GM19467 (cell line): ENCODE measurements around the gene CRAT.

Source experiments
- ATAC-seq: cut with Tn5 transposase; IDR thresholded peaks from one replicate; pipeline ENCODE4 v1.9.1; 2021; ENCODE audit warnings: mild to moderate bottlenecking, moderate library complexity; ENCODE audit not compliant: unreplicated experiment

Gene CRAT

DNA sequence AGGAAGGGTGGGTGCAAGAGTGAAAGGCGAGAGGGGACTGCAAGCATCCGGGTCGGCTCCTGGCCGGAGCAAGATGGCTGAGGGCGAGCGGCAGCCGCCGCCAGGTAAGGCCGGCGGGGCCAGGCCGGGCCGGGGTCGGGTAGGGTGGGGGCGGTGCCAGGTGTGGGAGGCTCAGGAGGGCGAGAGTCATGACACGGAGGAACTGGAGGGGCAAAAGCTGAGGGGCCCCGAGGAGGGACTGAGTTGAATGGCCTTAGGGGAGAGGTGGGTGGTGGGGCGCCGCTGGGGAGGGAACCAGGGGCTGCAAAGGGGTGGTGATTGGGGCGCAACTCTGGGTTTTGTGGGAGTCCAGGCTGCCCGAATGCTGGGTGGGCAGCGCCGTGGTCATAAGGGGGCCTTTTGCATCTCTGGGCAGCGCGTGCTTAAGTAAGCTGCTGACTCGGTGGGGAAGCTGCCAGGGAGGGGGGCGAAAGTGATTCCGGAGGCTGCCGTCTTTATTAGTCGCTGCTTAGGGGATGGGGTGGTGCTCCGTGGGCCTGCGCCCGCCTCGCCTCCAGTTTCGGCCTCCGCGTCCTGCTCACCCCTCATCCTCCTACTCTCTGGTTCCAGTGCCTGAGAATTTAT is 1.0 kb upstream of the CRAT start:
- ATAC-seq: peak; percentile 2

DNA sequence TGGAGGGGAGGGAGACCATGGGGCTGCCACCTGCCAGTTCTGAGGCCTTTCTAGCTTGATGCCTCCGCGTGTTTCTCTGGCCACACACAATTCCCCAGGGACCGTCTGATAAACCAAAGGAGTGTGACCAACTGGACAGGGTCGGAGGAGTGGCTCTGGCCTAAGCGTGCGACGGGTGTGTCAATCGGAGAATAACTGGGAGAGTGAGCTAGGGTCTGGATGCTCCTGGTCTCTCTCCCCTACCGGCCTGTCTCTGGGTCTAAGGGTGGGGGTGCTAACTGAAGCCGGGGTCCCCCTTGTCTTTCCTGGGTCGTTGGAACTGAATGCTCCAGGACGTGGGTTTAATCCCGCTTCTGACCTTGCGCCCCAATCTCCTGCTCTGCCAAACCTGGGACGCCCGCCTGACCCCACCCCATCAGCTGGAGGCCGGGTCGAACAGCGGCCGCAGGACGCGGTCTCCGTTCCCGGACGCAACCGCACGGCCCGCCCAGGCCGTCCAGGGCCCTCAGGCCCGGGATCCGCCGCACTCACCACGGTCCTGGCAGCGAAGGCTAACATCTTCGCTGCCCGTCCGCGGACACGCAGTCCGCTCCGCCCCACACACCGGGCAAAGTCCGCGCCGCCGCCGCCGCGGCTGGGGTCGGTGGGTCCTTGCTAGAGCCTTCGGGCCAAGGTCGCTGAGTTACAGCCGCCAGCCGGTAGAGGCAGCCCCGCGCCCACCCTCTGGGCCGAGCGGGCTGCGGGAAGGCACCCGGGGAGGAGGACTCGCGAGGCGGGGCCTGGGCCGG is 447 bp downstream of the CRAT start:
- ATAC-seq: peak; percentile 4

DNA sequence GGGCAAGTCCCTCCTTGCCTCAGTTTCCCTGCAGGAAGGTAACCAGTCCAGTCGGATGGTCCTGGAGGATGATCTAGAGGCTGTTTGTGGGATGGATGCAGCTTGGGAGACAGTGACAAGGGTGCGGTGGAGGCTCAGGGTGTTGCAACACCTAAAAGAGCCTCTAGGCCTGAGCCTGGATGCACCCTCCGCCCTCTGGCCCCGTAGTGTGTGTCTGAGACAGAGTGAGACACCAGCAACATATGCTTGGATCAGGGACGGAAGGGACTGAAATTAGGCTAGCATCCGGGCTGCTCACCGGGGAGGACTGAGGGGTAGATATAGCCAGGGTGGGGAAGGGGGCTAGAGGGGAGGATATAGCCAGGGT is 1.1 kb downstream of the CRAT start:
- no peak for ATAC-seq

DNA sequence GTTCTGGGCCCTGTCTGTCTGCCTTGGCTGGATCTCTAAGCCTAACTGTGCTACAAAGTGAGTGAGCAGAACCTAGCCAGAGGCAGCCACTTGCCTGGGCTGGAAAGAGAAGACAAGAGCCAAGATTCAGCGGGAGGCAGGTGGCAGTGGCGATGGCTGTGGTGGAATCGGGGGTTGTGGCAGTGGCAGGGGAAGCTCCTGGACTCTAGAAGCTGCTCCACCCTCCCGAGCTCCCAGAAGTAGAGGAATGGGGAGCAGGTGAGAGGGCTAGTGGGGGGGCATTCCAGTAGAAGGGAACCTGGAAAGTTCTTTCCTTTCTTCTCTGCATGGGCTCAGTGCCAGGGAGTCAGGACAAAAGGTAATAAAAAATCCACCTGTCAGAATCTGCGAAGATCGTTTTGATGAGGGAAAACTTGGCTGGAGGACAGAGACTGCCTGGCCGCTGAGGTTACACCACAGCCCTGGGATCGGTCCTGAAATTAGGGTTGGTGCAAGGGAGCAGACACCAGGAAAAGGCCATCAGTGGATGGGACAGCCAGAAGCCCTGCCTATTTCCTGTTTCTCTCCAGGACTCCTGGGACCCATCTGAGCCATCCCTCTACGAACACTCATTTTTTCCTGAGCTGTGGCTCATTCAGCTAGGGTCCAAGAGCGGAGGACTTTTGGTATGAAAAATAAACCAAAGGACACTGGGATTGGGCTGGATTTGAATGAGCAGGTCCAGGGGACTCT is 1.6 kb downstream of the CRAT start:
- no peak for ATAC-seq

DNA sequence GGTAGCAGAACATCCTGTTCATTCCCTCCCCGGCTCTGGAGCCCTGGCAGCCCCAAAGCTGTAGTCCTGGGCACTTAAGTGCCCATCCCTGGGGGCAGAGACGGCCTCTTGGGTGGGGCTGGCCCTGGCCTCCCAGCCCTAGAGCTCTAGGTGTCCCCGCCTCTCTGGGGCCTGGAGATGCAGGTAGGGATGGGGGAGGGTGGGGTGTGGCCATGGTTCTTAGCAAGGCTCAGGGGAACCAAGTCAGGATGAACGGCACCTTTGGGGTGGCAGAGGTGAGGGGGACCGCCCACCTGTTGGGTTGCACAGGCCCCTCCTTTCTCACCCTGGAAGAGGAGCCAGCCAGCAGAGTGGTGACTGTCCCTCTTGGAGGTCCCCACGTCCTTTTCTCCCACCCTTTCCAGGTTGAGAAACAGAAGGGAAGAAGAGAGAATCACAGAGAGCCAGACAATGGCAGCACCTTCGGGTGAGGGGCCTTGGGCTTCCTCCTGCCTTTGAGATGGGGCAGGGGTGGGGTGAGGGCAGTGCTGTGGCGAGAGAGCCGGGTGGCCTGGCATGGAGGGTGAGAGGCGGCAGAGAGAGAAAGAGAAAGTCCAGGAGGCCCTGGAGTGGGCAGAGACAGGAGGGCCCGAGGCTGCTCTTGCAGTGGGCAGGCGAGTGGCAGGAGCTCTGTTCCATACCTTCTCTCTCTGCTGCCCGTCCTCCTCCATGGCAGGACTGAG is 2.3 kb downstream of the CRAT start:
- ATAC-seq: no peak

DNA sequence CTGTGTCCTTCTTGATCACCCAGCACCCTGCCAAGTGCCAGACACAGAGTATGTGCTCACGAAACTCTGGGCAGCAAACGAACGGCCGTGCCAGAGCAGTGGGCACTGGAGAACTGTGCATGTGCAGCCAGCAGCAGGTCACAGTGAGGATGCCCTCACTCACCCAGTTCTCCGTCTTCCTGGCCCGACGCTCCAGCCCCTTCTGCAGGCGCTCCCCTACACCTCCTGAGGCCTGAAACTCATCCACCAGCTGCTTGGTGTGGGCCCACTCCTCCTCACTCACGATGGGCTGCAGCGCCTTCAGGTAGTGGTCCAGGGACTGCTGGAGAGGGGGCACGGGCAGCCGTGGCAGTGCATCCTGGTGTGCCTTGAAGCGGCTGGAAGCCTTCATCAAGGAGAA is 2.9 kb downstream of the CRAT start:
- ATAC-seq: no peak

DNA sequence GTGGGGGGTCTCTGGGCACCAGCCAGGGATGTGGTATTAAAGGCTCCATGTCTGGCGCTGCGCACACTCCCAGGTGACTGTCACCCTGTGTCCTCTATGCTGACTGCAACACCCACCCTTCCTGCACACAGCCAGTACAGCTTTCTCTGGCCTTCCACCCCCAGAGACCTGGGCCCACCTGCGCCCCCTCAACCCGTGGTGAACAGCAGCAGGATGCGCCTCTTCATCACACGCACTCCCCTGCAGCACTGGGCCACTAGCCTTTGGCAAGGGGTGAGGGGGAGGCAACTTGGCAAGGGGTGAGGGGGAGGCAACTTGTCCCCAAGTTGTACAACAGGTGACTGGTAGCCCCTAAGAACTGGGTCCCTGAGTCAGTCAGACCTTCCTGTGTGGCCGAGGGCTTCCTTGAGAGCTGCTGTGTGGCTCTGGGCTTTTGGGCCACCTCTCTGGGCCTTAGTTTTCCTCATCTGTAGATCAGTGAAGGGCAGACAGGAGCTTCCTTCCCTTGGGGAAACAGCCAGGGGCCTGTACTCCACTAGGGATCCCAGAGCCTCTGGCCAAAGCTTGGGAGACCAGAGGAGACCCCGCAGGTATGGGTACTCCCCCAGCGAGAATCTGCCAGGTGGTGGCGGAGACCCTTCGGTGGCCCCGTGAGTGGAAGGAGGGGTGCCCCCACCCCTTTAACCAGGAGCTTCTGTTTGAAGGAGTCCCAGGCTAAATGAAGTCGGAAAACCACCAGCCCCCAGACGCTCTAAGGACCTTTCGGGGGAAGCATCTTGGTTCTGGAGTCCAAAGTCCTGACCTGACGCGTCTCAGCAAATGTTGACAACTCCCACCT is 4.5 kb downstream of the CRAT start:
- ATAC-seq: no peak

DNA sequence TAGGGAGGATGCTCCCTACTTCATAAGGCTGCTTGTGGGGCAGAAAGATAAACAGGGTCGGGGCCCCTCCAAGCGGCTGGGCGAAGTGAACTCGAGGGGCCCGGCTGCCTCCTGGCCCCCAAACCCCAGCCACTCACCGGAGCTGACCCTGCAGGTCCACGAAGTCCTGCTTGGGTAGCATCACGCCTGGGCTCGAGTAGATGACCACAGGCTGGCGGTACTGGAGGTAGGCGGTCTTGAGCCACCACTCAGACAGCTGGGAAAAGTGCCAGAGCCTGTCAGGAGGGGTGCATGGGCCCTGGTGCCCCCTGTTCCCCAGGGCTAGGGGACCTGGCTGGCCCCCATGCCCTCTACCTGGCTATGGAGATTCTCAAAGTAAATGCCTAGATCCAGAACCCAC is 6.5 kb downstream of the CRAT start:
- no peak for ATAC-seq

DNA sequence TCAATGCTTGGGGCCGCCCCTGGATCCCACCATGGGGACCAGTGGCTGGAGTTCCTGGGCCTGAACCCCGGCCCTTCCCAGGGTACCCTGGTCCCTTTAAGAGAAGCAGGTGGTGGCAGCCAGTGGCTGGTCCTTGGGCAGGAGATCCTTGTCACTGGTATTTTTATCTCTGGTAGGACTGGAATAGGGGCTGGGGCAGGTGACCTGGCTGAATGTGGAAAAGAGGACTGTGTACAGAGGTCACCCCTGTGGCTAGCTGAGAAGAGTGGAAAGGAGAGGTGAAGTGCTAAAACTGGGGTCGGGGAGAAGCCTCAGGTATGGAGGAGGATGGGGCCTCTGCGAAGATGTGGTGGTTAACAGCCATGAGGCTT is 7.0 kb downstream of the CRAT start:
- ATAC-seq: no peak

DNA sequence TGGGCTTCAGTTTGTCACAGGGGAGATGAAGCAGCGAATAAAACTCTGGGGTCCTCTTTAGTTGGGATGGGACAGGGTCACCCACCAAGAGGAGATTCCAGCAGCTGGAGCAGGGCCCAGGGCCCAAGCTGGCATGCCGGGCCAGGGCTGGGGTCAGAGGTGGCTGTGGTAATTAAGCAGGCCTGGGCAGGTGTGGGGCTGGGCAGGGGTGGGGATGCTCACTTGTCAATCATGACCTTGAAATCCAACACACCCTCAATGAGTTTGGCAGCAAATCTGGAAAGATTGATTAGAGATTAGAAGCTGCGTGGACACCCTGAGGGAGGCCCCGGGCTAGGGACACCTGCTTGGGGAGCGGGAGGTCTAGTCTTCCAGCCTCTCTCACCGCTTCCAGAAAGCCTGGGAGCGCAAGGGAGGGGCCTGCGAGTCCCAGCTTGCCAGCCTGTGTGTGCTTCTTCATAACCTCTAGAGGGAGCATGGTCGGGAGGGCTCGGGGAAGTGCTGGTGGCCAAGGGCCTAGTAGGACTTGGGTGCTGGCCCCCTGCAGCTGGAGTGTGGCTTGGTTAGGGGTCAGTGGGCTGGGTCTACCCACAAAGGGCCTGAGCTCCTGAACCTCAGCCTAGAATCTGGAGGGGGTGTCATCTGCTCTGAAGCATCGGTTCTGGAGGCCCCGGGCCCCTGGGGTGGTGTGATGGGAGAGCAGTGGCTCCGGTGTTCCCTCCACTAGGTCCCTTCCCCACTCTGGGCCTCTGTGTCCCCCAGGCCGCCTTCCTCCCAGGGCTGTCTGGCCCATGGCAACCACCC is 7.6 kb downstream of the CRAT start:
- ATAC-seq: no peak

DNA sequence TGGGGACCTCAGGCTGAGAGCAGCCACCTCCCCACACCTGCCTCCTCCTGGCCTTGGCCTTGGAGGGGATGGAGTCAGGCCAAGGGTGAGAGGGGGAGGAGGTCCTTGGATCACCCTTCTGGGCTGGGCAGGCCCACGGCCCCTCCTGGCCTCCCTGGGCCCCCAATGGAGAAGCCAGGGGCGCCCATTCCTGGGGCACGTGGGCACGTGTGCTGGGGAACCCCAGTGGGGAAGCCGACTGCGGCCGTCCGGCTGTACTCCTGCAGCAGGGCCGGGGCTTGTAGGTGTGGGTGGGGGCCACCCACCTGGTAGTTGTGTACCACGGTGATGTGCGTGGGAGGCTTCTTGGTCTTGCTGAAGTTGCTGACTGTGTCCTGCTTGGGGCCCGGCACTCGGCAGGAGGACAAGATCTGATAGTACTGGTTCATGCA is 8.5 kb downstream of the CRAT start:
- no peak for ATAC-seq

DNA sequence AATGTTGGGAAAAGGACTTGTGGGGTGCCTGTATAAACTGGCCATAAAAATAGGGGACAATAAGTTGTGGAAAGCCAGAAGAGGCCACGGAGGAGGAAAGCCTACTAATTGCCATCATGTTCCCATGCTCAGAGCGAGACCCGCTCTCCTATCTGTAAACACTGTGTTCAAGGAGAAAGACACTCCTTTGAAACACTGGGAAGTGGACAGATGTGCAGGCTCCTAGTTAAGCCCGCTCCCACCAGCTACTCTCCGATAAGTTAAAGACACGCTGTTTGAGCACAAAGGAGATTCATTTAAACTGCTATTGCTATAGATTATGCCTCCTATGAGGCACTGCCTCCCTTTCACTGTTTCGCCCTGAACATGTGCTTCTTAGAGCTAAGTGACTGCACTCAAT is 9.3 kb downstream of the CRAT start:
- ATAC-seq: no peak

DNA sequence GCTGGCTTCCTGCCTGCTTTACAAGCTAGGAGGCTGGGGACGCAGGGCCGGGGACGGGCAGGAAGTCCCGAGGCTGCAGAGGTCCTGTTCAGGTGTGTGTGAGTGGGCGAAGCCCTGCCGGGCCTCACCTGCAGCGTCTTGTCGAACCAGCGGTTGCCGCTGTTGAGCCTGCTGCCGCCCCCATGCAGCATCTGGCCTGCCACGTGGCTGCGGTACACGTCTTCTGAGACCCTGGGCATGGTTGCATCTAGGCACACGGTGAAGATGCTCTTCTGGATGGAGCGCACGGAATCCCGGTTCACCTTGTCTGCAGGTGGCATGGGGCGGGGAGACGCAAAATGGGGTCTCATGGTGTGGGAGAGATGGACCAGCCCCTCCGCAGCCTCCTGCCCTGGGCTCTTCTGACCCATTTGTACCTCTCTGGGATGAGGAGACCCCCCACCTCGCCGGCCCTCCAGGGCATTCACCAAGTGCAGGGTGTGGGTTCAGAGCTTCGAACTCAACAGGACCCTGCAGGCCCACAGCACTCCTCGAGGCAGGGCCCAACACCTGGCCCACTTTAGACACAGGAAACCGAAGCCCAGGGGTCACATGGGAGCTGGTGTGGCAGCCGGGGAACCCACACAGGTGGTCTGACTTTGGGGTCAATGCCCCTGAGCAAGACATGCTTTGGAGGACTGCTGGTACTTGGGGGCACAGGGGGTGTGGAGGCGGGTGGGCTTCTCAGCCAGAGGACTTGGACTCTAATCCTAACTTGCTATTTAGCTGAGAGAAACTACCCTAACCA is 10.0 kb downstream of the CRAT start:
- no peak for ATAC-seq

DNA sequence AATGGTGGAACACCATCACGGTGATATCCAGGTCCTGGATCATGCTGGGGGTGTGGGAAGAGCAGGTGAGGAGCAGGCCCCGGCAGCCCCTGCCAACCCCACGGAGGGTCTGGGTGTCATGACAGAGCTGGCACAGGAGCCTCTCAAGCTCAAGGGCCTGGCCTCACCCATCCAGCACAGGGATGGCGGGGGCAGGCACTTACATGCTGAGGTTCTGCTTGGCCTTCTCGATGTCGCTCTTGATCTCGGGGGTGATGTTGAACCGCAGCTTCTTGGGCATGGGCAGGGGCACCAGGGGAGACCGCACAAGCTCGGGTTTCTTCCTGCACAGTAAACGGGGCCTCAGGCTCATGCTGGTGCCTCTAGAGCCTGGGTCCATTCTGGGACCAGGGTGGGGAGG is 12.3 kb downstream of the CRAT start:
- ATAC-seq: no peak

DNA sequence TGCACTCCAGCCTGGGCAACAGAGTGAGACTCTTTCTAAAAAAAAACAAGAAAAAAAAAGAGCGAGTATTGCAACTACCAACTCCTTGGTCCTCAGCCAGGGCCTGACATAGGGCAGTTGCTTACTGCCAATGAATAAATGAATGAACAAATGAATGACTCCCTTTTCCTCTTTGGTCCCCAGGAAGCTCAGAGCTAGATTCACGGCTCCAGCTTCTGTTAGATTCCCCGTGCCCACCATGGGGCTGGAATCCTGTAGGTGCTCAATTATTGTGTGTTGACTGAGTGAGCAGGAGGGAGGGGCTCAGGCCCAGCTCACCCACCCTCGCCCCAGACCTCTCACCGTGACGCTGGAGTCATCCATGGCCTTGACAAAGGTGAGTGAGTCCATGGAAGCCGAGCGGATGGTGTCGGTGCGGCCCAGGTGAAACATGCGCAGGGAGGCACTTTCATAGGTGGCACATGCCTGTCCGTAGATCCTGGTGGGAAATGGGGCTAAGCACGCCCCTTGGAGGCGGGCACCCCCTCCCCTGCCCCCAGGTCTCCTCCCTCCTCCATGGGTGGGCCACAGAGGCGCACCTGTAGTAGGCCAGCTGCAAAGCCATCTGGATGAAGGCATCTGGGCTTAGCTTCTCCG is 12.8 kb downstream of the CRAT start:
- no peak for ATAC-seq

DNA sequence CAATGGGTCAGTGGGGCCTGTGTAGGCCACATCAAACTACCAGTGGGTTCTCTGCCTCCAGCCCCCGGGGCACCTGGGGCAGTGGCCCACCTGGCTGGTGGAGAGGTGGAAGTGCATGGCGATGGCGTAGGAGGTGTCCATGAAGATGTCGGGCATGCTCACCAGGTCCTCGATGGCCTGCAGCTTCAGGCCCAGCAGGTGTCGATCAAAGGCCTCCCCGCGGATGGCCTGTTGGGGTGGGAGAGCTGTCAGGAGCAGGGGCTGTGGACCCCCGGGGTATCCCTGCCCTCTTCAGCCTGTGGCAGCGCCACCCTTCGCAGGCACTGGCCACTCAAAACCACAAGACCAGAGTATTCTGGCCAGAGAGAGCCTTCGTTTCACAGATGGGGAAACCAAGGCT is 14.7 kb downstream of the CRAT start:
- no peak for ATAC-seq

DNA sequence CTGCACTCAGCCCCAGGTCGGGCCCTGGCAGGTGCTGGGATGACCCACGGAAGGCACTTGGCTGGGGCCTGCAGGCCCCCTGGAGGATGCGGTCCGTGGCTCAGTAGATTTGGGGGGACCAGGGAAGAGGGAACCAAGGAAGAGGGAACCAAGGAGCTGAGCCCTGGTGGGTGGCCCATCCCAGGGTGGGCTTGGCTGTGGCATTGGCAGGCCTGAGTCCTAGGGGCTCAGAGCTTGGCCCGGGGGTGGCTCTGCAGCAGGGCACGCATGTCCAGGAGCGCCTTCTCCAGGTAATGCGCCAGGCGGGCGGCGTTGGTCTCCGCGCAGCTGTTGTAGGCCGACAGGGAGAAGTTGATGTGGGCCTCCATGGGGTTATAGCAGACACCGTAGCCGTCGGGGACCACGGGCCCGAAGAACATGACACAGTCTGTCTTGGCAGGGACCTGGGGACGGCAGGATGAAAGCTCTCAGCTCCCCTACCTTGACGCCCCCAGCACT is 15.4 kb downstream of the CRAT start:
- no peak for ATAC-seq

DNA sequence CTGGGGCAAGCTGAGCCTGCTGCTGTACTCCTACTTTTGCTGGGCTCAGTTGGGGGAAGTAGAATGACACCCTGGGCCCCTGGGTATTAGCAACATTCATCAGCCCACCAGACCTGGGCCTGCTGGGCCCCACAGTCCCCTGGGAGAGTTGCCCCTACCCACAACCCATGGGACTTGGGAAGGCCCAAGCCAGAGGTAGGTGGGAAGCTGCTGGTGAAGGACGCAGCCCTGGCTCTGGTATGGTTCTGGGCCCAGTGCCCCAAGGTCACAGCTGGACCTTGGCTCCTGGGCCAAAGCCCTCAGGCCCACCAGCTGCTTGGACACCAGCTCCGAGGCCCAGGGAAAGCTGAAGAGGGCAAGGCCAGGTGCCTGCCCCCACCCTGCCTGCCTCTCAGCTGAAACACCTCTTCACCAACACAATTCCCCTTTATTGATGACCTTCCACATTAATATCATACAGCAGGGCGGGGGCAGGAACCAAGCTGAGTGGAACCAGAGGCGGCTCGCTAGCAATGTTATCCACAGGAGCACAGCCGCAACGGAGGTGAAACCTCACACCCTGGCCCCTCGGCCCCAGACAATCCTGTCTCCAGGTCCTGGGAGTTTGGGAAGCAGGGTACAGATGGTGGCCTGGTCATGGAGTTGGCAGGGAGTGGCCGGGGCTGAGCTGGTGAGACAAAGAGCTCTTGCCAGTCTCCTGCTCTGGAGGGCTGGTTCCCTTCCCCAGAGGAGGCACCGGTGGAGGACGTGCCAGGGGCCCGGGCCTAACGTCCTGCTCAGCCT is 16.0 kb downstream of the CRAT start:
- ATAC-seq: no peak
